Rectal smooth muscle tissue (tissue), 1 donor: Measurements from ENCODE around the gene CPSF7.
"Not testable (repeated sequence)": the region's sequence is repeated elsewhere in the genome, so short reads cannot be mapped to it uniquely, and the experiment has no call there.

Experiments
- H3K27ac ChIP-seq: one replicate; pipeline ENCODE4 v1.7.0; 2013; ENCODE audit warnings: low read depth, low read length, inconsistent platforms
- H3K27me3 ChIP-seq: one replicate; pipeline ENCODE4 v1.7.0; 2013; ENCODE audit warnings: low read length; ENCODE audit not compliant: control insufficient read depth, insufficient read depth
- H3K36me3 ChIP-seq: one replicate; pipeline ENCODE4 v1.7.0; 2013; ENCODE audit warnings: low read length; ENCODE audit not compliant: control insufficient read depth, insufficient read depth
- H3K4me1 ChIP-seq: one replicate; pipeline ENCODE4 v1.7.0; 2013; ENCODE audit warnings: low read length; ENCODE audit not compliant: control insufficient read depth, insufficient read depth
- H3K4me3 ChIP-seq: one replicate; pipeline ENCODE4 v1.7.0; 2013; ENCODE audit warnings: low read length
- H3K9ac ChIP-seq: one replicate; pipeline ENCODE4 v1.7.0; 2013; ENCODE audit warnings: low read length

The CPSF7 gene

GRCh38 chr11:61460986-61461385 is 31.2 kb upstream of the CPSF7 start:
- H3K27ac ChIP-seq: peak overlapping the region; percentile 52
- peaks cover 7% of the 10 kb centered on the region for H3K4me1 ChIP-seq
- no peaks in the 10 kb centered on the region for H3K27me3 ChIP-seq
- H3K36me3 ChIP-seq: no peaks in the 10 kb centered on the region
- no peak overlapping the region for H3K9ac ChIP-seq
- H3K4me3 ChIP-seq: no peak overlapping the region

DNA sequence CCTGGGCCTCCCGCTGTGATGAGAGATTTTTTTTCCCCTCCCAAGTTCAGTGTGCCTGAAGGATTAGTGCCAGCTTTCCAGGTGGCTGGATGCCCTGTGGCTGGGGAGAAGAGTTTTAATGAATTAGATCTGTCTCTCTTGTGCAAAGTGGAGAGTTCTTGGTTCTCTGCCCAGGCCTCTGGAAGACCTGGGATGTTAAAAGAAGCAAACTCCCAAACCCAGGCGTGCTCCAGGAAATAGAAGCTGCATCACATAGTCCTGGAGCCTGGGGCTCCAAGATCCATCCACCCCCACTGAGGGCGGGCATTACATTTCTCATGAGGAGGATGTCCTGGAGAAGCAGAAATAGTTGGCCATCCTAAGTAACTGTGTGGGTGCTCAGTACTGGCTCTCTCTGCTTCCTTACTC is 30.7 kb upstream of the CPSF7 start:
- Histone ChIP-seq H3K4me3 (no peak overlapping the region), H3K9ac (no peak overlapping the region), H3K36me3 (peaks cover 4% of the 10 kb centered on the region), H3K4me1 (peaks cover 7% of the 10 kb centered on the region), H3K27me3 (no peaks in the 10 kb centered on the region), H3K27ac (peak overlapping the region; percentile 52)

DNA sequence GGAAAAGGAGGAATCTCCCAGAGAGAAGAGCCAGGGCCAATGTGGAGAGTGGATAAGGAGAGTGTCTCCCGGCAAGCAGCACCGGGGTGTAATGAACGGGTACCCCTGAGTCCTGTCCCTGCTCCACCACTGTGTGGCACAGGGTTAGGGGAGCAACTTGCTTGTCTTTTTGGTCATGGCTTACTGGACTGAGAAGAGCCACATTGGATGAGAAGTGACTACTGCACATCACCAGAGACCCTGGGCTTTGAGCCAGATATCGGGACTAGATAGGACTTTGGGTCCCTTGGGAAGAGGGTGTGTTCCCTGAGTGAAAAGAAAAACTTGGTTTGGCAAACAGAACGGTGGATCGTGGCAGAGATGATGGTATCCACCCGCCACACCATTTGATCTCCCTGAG is 24.7 kb upstream of the CPSF7 start:
- Histone ChIP-seq H3K4me1 (peaks cover 17% of the 10 kb centered on the region), H3K4me3 (no peak overlapping the region), H3K9ac (no peak overlapping the region), H3K27ac (peak overlapping the region; percentile 72), H3K27me3 (no peaks in the 10 kb centered on the region), H3K36me3 (peaks cover 9% of the 10 kb centered on the region)

- Histone ChIP-seq H3K27ac (peak overlapping the region; percentile 72), H3K4me1 (peaks cover 25% of the 10 kb centered on the region), H3K4me3 (no peak overlapping the region), H3K27me3 (no peaks in the 10 kb centered on the region), H3K36me3 (peaks cover 9% of the 10 kb centered on the region), H3K9ac (no peak overlapping the region)
Observed at GRCh38 chr11:61453695-61454094, 23.9 kb upstream of the CPSF7 start.

- H3K4me3 ChIP-seq: no peak overlapping the region
- no peaks in the 10 kb centered on the region for H3K27me3 ChIP-seq
- peaks cover 15% of the 10 kb centered on the region for H3K36me3 ChIP-seq
- no peak overlapping the region for H3K9ac ChIP-seq
- peaks cover 33% of the 10 kb centered on the region for H3K4me1 ChIP-seq
- H3K27ac ChIP-seq: no peak overlapping the region
Observed at GRCh38 chr11:61452825-61453224, 23.1 kb upstream of the CPSF7 start.

- H3K27me3 ChIP-seq: no peaks in the 10 kb centered on the region
- peaks cover 21% of the 10 kb centered on the region for H3K36me3 ChIP-seq
- H3K27ac ChIP-seq: peak overlapping the region; percentile 88
- H3K9ac ChIP-seq: no peak overlapping the region
- peaks cover 40% of the 10 kb centered on the region for H3K4me1 ChIP-seq
- peak overlapping the region; percentile 4 for H3K4me3 ChIP-seq
Observed at GRCh38 chr11:61448552-61448927, 18.8 kb upstream of the CPSF7 start.

- Histone ChIP-seq H3K4me3 (peak overlapping the region; percentile 4), H3K9ac (no peak overlapping the region), H3K36me3 (peaks cover 21% of the 10 kb centered on the region), H3K27ac (peak overlapping the region; percentile 88), H3K4me1 (peaks cover 37% of the 10 kb centered on the region), H3K27me3 (no peaks in the 10 kb centered on the region)
Observed at GRCh38 chr11:61447601-61448551, 18.1 kb upstream of the CPSF7 start.

GRCh38 chr11:61446211-61446651 is 16.5 kb upstream of the CPSF7 start:
- Histone ChIP-seq H3K27me3 (no peaks in the 10 kb centered on the region), H3K4me1 (peaks cover 37% of the 10 kb centered on the region), H3K36me3 (peaks cover 18% of the 10 kb centered on the region), H3K27ac (peak overlapping the region; percentile 71), H3K9ac (no peak overlapping the region), H3K4me3 (no peak overlapping the region)

- Histone ChIP-seq H3K4me3 (no peak overlapping the region), H3K9ac (no peak overlapping the region), H3K4me1 (peaks cover 35% of the 10 kb centered on the region), H3K36me3 (peaks cover 21% of the 10 kb centered on the region), H3K27ac (peak overlapping the region; percentile 71), H3K27me3 (no peaks in the 10 kb centered on the region)
Observed at GRCh38 chr11:61445516-61445915, 15.7 kb upstream of the CPSF7 start.

GRCh38 chr11:61442616-61443015 is 12.8 kb upstream of the CPSF7 start:
- H3K27ac ChIP-seq: no peak overlapping the region
- no peaks in the 10 kb centered on the region for H3K27me3 ChIP-seq
- no peak overlapping the region for H3K9ac ChIP-seq
- peaks cover 16% of the 10 kb centered on the region for H3K4me1 ChIP-seq
- no peak overlapping the region for H3K4me3 ChIP-seq
- peaks cover 26% of the 10 kb centered on the region for H3K36me3 ChIP-seq

DNA sequence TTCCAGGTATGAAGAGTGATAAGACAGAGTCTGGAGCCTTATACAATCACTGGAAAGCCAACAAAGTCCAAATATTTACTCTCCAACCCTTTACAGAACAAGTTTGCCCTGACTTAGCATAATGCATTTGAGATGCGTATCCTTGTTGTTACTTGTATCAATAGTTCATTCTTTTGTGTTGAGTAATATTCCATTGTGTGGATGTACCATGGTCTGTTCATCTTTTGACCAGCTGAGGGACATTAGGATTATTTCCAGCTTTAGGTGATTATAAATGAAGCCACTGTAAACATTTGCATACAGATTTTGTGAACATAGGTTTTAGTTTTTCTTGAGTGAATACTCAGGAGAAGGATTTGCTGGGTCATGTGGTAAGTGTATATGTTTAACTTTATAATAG is 9.8 kb upstream of the CPSF7 start:
- Histone ChIP-seq H3K4me3 (no peak overlapping the region), H3K27ac (no peak overlapping the region), H3K4me1 (peaks cover 2% of the 10 kb centered on the region), H3K36me3 (peaks cover 17% of the 10 kb centered on the region), H3K27me3 (no peaks in the 10 kb centered on the region), H3K9ac (no peak overlapping the region)

DNA sequence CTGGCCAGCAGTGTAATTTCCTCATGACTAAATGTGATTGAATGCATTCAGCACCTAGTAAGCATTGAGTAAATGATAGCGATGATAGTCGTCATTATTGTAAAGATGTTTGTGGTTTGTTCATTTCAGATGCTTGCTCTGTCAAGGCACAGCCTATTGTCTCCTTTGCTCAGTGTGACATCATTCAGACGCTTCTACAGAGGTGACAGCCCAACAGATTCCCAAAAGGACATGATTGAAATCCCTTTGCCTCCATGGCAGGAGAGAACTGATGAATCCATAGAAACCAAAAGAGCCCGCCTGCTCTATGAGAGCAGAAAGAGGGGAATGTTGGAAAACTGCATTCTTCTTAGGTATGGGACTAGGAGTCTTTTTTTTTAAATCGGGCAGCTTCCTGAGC is 7.7 kb upstream of the CPSF7 start:
- Histone ChIP-seq H3K9ac (no peak overlapping the region), H3K4me3 (no peak overlapping the region), H3K27me3 (no peaks in the 10 kb centered on the region), H3K36me3 (peaks cover 17% of the 10 kb centered on the region), H3K4me1 (peaks cover 2% of the 10 kb centered on the region), H3K27ac (no peak overlapping the region)

GRCh38 chr11:61430839-61431238 is 1.1 kb upstream of the CPSF7 start:
- H3K27me3 ChIP-seq, H3K36me3 ChIP-seq, H3K9ac ChIP-seq: not testable (repeated sequence)
- Histone ChIP-seq H3K4me3 (peak overlapping the region; percentile 100), H3K27ac (peak overlapping the region; percentile 97), H3K4me1 (peaks cover 15% of the 10 kb centered on the region)
